GM12878 (cell line): Measurements from ENCODE around the gene SPHKAP.

Source experiments
- BRCA1 ChIP-seq: IDR thresholded peaks from 2 replicates; pipeline ENCODE4 v1.6.1; 2011; ENCODE audit warnings: low read depth, low read length, improper control_type of control experiment
- CEBPB ChIP-seq, 2 experiments: fragments of 150-350 bp in 1 of 2; IDR thresholded peaks; 2 replicates each; pipeline ENCODE4 v1.6.1; 2012 to 2014; ENCODE audit warnings: low read depth in 2 of 2, low read length in 2 of 2, borderline replicate concordance in 1 of 2, inconsistent platforms in 1 of 2
- CHD2 ChIP-seq: IDR thresholded peaks from 2 replicates; pipeline ENCODE4 v1.6.1; 2011; ENCODE audit warnings: low read depth, low read length, improper control_type of control experiment, borderline replicate concordance
- POLR2A ChIP-seq: IDR thresholded peaks from 2 replicates; pipeline ENCODE4 v1.6.1; 2011; ENCODE audit warnings: low read depth, mild to moderate bottlenecking, low read length
- RAD21 ChIP-seq: IDR thresholded peaks from 2 replicates; pipeline ENCODE4 v1.6.1; 2011; ENCODE audit warnings: mild to moderate bottlenecking, low read depth, low read length, moderate library complexity; ENCODE audit not compliant: insufficient read depth
- REST ChIP-seq: IDR thresholded peaks from 2 replicates; pipeline ENCODE4 v1.6.1; 2012; ENCODE audit warnings: mild to moderate bottlenecking, low read depth, low read length
- SP1 ChIP-seq: IDR thresholded peaks from one replicate; pipeline ENCODE4 v1.6.1; 2011; ENCODE audit warnings: low read depth, low read length
- SREBF1 ChIP-seq: IDR thresholded peaks from 2 replicates; pipeline ENCODE4 v1.6.1; 2012; ENCODE audit warnings: mild to moderate bottlenecking, low read length
- ZNF622 ChIP-seq: fragments of 450-650 bp; IDR thresholded peaks from 2 replicates; pipeline ENCODE4 v1.6.1; 2017; ENCODE audit warnings: mild to moderate bottlenecking, inconsistent platforms
- TF ChIP-seq, protein P1 (sequence below), 3 experiments: IDR thresholded peaks in 2 of 3; conservative IDR thresholded peaks in 1 of 3; 2 replicates each; pipeline ENCODE4 v1.5.1; 2011; ENCODE audit warnings: low read depth in 3 of 3, low read length in 3 of 3, mild to moderate bottlenecking in 3 of 3, control low read depth in 2 of 3, moderate library complexity in 2 of 3, inconsistent platforms in 1 of 3, mixed read lengths in 1 of 3; ENCODE audit not compliant: control insufficient read depth in 2 of 3, insufficient read depth in 1 of 3; ENCODE audit errors: extremely low read depth in 1 of 3

- TF ChIP-seq CEBPB (IDR thresholded peaks at IDR 0.05; ENCODE audit: borderline replicate concordance in 1 of 2, low read depth in 2 of 2, low read length in 2 of 2) (no peak), SREBF1 (no peak), ZNF622 (no peak), POLR2A (no peak), REST (no peak), RAD21 (no peak), BRCA1 (no peak), CHD2 (no peak), SP1 (no peak)
- TF ChIP-seq, protein P1, sequence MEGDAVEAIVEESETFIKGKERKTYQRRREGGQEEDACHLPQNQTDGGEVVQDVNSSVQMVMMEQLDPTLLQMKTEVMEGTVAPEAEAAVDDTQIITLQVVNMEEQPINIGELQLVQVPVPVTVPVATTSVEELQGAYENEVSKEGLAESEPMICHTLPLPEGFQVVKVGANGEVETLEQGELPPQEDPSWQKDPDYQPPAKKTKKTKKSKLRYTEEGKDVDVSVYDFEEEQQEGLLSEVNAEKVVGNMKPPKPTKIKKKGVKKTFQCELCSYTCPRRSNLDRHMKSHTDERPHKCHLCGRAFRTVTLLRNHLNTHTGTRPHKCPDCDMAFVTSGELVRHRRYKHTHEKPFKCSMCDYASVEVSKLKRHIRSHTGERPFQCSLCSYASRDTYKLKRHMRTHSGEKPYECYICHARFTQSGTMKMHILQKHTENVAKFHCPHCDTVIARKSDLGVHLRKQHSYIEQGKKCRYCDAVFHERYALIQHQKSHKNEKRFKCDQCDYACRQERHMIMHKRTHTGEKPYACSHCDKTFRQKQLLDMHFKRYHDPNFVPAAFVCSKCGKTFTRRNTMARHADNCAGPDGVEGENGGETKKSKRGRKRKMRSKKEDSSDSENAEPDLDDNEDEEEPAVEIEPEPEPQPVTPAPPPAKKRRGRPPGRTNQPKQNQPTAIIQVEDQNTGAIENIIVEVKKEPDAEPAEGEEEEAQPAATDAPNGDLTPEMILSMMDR (IDR thresholded peaks at IDR 0.05 in 2 of 3, conservative IDR thresholded peaks at IDR 0.05 in 1 of 3; ENCODE audit: control insufficient read depth in 2 of 3, extremely low read depth in 1 of 3, insufficient read depth in 1 of 3, low read depth in 3 of 3, low read length in 3 of 3), result no peak
Measured at GRCh38 chr2:228066126-228066798, 115.2 kb downstream of the SPHKAP start.
